HG02884 (cell line): Measurements from ENCODE around the gene KRT80.

ENCODE experiments used
- ATAC-seq: cut with Tn5 transposase; IDR thresholded peaks from one replicate; pipeline ENCODE4 v1.9.1; 2021; ENCODE audit warnings: mild to moderate bottlenecking, moderate library complexity; ENCODE audit not compliant: unreplicated experiment

The KRT80 gene

GRCh38 chr12:52141875-52142274 lies 49.9 kb downstream of the KRT80 start:
- no peak for ATAC-seq

DNA sequence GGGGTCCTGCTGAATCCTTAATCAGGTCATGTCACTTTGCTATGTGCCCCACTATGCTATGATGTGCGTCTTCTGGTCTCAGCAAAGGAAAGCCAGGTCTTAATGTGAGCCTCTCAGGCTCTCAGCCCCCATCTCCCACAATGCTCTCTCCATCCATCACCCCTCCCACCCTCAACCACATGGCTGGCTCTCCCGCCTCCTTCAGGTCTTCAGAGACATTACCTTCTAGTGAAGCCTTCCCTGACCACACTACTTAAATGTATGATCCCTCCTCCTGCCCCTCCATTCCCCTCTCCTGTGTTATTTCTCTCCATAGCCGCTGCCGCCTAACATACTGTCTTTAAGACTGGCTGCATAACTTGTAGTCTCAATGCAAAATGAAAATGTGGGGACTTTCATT lies 50.5 kb downstream of the KRT80 start:
- ATAC-seq, result no peak

GRCh38 chr12:52139579-52140062 lies 52.2 kb downstream of the KRT80 start:
- ATAC-seq, result no peak

DNA sequence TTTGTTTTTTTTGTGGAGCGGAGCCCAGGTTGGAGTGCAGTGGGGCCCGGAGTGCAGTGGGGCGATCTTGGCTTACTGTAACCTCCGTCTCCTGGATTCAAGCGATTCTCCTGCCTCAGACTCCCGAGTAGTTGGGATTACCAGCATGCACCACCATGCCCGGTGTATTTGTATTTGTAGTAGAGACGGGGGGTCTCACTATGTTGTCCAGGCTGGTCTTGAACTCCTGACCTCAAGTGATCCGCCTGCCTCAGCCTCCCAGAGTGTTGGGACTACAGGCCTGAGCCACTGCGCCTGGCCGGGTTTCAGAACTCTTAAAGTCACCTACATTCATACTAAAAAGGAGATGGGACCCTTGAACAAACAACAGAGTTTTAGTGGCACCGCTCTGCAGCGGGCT lies 52.7 kb downstream of the KRT80 start:
- ATAC-seq, result no peak

DNA sequence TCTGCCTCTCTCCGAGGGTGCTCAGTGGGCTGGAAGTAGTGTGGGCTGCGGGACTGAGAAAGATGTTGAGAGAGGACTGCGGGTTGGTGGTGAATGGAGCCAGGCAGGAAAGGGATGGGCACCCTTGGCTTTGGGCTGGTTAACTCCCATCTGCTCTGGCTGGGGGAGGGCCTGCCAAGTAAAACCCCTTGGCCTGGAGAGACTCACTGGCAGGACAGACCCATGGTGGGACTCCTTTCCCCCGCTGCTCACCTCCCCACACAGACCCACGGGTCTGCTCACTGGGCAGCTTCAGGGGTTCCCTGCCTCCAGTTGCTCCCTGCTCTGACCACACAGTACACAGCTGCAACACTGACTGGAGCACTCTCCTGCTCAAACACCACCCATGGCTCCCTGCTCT lies 54.1 kb downstream of the KRT80 start:
- no peak for ATAC-seq

DNA sequence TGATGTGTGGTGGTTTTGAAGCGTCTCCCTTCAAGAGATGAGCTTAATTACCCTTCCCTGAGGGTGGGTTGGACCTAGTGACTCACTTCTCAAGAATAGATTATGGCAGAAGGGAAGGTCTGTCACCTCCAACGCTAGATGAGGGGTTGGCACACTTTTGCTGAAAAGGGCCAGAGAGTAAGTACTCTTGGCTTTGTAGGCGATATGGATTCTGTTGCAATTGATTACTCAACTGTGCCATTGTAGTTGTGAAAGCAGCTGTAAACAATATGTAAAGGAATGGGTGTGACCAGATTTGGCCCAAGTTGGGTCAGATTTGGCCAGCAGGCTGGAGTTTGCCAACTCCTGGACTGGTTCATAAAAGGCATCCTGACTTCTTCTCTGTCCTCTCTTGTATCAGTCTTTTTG lies 59.1 kb downstream of the KRT80 start:
- no peak for ATAC-seq

DNA sequence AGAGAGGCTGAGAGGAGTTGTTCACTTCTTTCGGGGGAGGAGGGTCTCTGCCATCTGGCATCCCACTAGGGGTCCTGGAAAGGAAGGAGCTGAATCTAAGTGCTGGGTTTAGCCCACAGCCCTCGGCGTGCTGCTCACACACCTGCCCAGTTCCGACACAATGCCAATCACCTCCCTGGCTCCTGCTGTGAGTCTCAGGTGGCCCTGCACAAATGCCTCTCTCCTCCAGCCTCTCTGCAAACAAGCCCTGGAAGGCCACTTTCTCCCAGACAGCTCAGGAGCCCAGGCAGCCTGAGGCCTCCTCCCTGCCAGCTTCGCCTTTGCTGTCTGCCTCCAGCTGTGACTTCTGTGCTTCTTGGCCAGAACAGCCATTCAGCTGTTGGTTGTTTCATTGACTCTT lies 61.1 kb downstream of the KRT80 start:
- no peak for ATAC-seq

GRCh38 chr12:52127683-52128450 lies 63.9 kb downstream of the KRT80 start:
- no peak for ATAC-seq

GRCh38 chr12:52126605-52127578 lies 64.9 kb downstream of the KRT80 start:
- ATAC-seq, result no peak

GRCh38 chr12:52126050-52126604 lies 65.7 kb downstream of the KRT80 start:
- ATAC-seq, result no peak

DNA sequence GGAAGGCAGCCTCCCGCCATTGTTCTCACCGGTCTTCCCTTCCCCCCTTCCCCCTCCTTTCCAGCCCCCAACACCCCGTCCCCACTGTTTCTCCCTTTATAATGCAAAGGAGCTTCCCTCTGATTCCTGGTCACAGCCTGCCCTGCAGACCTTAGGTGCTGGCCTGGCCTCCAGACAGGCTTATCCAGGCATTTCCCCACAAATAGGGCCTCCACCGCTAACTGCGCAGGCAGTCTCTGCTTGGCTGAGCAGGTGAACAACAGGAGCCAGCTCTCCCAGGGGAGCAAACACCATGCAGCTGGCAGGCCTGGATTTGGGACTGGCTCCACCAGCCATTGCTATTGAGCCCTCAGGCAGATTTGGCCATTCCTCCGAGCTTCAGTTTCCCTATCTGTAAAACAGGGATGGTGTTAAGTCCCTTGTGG lies 66.3 kb downstream of the KRT80 start:
- ATAC-seq, result no peak

DNA sequence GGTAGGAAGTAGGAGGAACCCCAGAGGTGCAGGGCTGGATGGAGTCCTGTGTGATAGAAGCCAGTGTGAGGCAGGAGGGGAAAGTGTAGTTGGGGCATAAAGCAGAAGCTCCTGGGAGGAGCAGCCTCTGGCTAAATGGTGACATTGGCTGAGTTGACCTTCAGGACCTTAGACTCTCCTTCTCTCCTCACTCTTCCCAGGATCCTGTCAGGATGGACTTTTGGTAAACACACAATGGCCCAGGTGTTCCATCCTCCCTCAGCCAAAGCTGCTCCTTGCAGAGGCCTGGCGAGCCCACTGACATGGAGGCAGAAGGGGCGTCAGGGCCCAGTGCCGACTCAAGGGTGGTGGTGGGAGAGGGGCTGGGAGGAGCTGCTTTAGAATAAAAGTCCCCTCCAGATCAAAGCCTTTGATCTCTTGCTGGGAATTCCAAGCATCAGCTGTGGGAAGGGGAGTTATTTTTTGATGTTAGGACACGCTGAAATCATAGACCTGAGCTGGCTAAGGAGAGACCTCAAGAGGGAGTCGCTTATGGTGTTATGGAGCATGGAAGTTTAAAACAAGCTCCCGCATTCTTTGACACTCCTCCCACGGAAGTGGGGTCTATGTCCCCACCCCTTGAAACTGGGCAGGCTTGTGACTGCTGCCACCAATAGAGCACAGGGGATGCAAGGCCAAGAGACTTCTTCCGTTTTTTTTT lies 68.2 kb downstream of the KRT80 start:
- no peak for ATAC-seq

GRCh38 chr12:52122904-52123303 lies 68.9 kb downstream of the KRT80 start:
- ATAC-seq, result no peak

- no peak for ATAC-seq
These were observed 69.3 kb downstream of the KRT80 start for GRCh38 chr12:52122540-52122871.

- no peak for ATAC-seq
These were observed 69.8 kb downstream of the KRT80 start for GRCh38 chr12:52121824-52122539.

DNA sequence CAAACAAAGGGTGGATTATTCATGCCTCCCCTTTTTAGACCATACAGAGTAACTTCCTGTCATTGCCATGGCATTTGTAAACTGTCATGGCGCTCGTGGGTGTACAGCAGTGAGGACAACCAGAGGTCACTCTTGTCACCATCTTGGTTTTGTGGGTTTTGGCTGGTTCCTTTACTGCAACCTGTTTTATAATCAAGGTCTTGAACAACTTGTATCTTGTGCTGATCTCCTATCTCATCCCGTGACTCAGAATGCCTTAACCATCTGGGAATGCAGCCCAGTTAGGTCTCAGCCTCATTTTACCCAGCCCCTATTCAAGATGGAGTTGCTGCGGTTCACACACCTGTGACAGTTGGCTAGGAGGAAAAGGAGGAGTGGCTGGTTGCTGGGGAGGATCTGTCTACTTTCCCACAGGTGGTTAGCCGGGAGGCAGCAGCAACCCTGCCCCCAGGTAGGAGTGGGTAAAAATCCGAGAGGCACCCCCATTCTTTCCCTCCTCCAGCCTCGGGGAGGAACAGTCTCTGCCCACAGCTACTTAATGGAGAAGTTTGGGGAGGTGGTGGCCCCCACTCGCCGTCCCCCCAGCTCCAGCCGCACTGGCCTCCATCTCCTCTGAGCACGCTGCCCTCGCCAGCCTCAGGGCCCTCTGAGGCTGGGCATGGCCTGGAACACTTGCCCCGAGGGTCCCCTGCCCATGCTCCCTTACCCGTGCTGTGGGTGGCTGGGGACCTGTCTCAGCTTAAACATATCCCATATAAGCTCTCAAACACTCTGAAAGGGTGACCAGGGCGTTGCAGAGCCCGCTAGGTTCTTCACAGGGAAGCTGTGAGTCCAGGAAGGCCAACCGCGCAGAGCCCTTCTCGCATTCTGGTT lies 70.6 kb downstream of the KRT80 start:
- no peak for ATAC-seq

GRCh38 chr12:52119398-52120254 lies 72.2 kb downstream of the KRT80 start:
- ATAC-seq, result no peak
